SIG-M5 treated with dmso at 0.1 percent for 504 hours (cell line): Measurements from ENCODE around the gene AFF3.
"Not testable (repeated sequence)": the region's sequence is repeated elsewhere in the genome, so short reads cannot be mapped to it uniquely, and the experiment has no call there.

ENCODE experiments used
- DNase-seq: peaks from one replicate; lab custom pipeline; 2025; ENCODE audit not compliant: unreplicated experiment; lab: John Stamatoyannopoulos, UW

The AFF3 gene

GRCh38 chr2:99977966-99978365, 164.4 kb downstream of the AFF3 start:
- no peak for DNase-seq

- DNase-seq, result no peak
These were observed 167.0 kb downstream of the AFF3 start for GRCh38 chr2:99975386-99975785.

- no peak for DNase-seq
These were observed 167.6 kb downstream of the AFF3 start for GRCh38 chr2:99974682-99975375.

GRCh38 chr2:99974275-99974674, 168.1 kb downstream of the AFF3 start:
- DNase-seq, result no peak

- DNase-seq, result no peak
These were observed 171.0 kb downstream of the AFF3 start for GRCh38 chr2:99971326-99971900.

GRCh38 chr2:99970292-99970868, 172.0 kb downstream of the AFF3 start:
- DNase-seq, result peak; percentile 46

- no peak for DNase-seq
These were observed 181.0 kb downstream of the AFF3 start for GRCh38 chr2:99961196-99961913.

- no peak for DNase-seq
These were observed 181.6 kb downstream of the AFF3 start for GRCh38 chr2:99960790-99961189.

- DNase-seq, result no peak
These were observed 182.1 kb downstream of the AFF3 start for GRCh38 chr2:99960291-99960690.

GRCh38 chr2:99959261-99960014, 183.0 kb downstream of the AFF3 start:
- peak; percentile 76 for DNase-seq

- no peak for DNase-seq
These were observed 184.9 kb downstream of the AFF3 start for GRCh38 chr2:99957332-99958133.

GRCh38 chr2:99956232-99957030, 186.0 kb downstream of the AFF3 start:
- peak; percentile 15 for DNase-seq

GRCh38 chr2:99953750-99954149, 188.6 kb downstream of the AFF3 start:
- DNase-seq, result no peak

- no peak for DNase-seq
These were observed 192.4 kb downstream of the AFF3 start for GRCh38 chr2:99949963-99950362.

- no peak for DNase-seq
These were observed 192.9 kb downstream of the AFF3 start for GRCh38 chr2:99949530-99949929.

- no peak for DNase-seq
These were observed 194.4 kb downstream of the AFF3 start for GRCh38 chr2:99948010-99948409.

GRCh38 chr2:99947366-99947765, 195.0 kb downstream of the AFF3 start:
- not testable (repeated sequence) for DNase-seq

GRCh38 chr2:99944019-99944418, 198.4 kb downstream of the AFF3 start:
- no peak for DNase-seq

- no peak for DNase-seq
These were observed 199.6 kb downstream of the AFF3 start for GRCh38 chr2:99942561-99943347.
